ENCODE results near the gene MTX1.

Gene MTX1

GRCh38 chr1:155177918-155178281, 30.6 kb upstream of the MTX1 start:
- TF ChIP-seq CTCF (IDR thresholded peaks at IDR 0.05) = no peak

GRCh38 chr1:155178441-155179111, 29.9 kb upstream of the MTX1 start:
- TF ChIP-seq CTCF (IDR thresholded peaks at IDR 0.05) = no peak

GRCh38 chr1:155179112-155180031, 29.1 kb upstream of the MTX1 start:
- TF ChIP-seq CTCF (IDR thresholded peaks at IDR 0.05) = no peak

- TF ChIP-seq CTCF (IDR thresholded peaks at IDR 0.05) = no peak
These were observed 27.0 kb upstream of the MTX1 start for GRCh38 chr1:155181371-155182051.

- no peak for TF ChIP-seq CTCF (IDR thresholded peaks at IDR 0.05)
These were observed 26.4 kb upstream of the MTX1 start for GRCh38 chr1:155182052-155182550.

GRCh38 chr1:155183775-155184221, 24.7 kb upstream of the MTX1 start:
- TF ChIP-seq CTCF (IDR thresholded peaks at IDR 0.05) = no peak

GRCh38 chr1:155184351-155184811, 24.1 kb upstream of the MTX1 start:
- TF ChIP-seq CTCF (IDR thresholded peaks at IDR 0.05) = no peak

All from LNCAP (cell line).